Hippocampal formation (tissue), 2 donors: Measurements from ENCODE around the gene ALG14.
"Not testable (repeated sequence)": the region's sequence is repeated elsewhere in the genome, so short reads cannot be mapped to it uniquely, and the experiment has no call there.

ENCODE experiments used
- DNase-seq, 2 donors: peaks; one replicate each; lab custom pipeline; 2025; lab: John Stamatoyannopoulos, UW

ALG14 gene

GRCh38 chr1:95006681-95007080, 66.1 kb downstream of the ALG14 start:
- no peak for DNase-seq

- no peak for DNase-seq
These were observed 67.2 kb downstream of the ALG14 start for GRCh38 chr1:95005584-95005983.

DNA sequence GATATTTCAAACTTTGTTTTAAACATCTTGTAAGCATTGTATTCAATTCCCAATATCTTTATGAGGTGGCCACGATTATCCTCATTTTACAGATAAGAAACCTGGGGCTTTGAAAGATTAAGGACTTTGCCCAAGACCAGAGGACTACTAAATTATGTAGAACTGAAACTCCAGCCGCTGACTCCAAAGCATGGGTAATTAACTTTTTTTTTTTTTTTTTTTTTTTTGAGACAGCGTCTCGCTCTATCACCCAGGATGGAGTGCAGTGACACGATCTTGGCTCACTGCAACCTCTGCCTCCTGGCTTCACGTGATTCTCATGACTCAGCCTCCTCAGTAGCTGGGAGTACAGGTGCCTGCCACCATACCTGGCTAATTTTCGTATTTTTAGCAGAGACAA, 68.7 kb downstream of the ALG14 start:
- DNase-seq: no peak

GRCh38 chr1:95003433-95003738, 69.4 kb downstream of the ALG14 start:
- no peak for DNase-seq

DNA sequence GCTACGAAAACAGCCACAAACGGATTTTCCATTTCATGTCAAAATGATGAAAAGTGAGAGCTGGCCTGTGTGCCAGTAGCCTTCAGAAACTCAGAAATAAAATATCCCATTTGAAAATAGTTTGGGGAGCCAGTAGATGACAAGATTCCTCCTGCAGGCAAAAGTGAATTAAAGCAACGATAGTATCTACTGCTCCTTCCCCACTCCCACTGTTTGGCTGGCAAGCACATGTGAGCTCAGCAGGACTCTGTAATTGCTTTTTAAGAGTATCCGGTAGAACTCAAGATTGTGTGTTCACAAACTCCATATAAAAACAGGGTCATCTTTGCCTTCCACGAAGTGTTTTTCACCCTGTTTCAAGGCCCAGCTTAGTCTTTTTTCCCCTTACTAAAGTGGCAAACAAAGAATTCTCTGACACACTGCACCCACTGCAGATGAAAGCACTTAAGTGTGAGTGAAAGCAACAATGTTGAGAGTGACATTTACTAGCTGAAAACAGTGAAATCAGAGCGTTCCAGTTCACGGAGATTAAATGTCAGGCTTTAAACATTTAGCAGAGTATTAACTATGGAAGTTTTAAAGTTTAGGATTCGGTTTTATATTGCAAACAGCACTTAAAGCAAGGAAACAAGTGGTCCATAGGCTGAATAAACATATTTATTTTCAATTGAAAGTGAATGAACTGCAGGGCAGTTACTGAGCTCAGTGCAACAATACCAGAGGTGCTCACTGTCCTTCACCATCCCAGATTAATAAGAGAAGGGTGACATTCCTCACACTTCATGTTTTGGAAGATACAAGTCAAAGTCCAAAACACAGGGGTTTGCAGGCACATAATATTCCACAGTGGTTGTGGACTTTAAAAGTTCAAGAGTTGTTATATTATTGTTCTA, 70.0 kb downstream of the ALG14 start:
- no peak for DNase-seq

DNA sequence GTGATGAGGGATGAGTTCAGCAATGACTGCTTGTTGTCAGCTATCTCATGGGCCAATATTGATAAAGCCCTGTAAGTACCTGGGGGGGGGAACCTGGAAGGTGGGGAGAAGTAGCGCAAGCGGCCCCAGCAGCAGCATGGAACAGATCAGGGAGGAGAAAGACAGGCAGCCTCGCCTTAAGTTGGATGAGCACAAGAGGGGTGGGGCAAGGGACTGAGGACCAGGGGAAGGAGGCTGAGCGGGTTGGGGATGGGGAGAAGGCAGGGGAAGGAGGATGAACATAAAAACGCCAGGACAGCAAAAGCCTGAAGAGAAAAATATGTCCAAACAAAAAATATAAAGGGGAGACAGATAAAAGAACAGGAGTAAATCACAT, 70.6 kb downstream of the ALG14 start:
- DNase-seq: no peak

GRCh38 chr1:94999456-95000131, 73.2 kb downstream of the ALG14 start:
- DNase-seq: no peak

DNA sequence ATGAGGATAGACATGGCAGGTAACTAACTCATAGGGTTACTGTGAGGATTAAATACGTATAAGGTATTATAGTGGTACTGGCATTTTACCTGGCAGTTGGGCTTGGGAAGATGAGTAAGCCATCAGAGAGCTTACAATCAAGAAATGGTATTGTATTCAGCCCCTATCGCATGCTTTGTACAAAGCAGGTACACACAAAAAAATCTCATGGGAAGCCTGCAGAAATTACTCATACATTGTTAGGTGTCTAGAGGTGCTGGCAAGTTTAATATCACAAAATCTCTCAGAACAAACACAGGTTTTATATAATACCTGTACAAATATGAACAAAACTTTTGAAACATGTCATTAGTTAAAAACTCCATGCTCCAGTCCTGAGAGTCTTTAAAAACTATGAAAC, 74.0 kb downstream of the ALG14 start:
- no peak for DNase-seq

DNA sequence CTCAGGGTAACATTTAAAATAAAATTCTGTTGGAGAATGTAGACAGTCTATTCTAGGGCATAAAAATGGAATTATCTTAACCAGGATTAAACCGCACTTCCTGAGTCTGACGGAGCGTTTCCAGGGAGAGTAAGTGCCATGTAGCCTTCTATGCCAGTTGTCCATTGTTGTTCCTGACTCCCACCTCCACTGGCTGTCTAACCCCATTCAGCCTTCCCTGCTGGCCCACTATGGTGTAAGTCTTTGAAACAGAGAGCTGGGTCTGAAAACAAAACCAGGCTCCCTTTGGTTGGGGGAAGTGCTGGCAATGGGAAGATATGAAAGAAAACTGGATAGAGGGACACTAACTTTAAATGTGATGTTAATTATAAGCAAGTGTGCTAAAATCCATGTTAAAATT, 74.6 kb downstream of the ALG14 start:
- no peak for DNase-seq

GRCh38 chr1:94995536-94995935, 77.2 kb downstream of the ALG14 start:
- DNase-seq: not testable (repeated sequence)

DNA sequence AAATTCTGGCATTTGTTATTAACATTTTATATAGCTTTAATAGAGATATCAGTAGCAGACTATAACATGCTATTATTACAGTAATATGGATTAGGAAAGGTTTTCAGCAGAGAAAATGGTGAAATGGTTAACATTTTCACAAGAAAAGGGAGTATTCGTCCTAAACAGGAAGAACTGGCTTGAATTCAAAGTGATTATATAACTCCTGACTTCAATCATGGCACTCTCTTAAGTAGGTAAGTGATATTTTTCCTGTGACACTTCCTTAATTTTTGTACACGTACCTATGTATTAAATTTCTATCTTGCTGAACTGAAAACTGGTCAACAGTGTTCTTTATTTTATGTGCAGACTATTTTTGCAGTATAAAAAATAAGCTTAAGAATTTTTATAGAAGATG, 77.9 kb downstream of the ALG14 start:
- DNase-seq: no peak

GRCh38 chr1:94993931-94994645, 78.7 kb downstream of the ALG14 start:
- DNase-seq: no peak

- DNase-seq: no peak
These were observed 79.7 kb downstream of the ALG14 start for GRCh38 chr1:94992863-94993563.

- DNase-seq: no peak
These were observed 80.6 kb downstream of the ALG14 start for GRCh38 chr1:94992161-94992560.

- no peak for DNase-seq
These were observed 82.8 kb downstream of the ALG14 start for GRCh38 chr1:94989911-94990473.

DNA sequence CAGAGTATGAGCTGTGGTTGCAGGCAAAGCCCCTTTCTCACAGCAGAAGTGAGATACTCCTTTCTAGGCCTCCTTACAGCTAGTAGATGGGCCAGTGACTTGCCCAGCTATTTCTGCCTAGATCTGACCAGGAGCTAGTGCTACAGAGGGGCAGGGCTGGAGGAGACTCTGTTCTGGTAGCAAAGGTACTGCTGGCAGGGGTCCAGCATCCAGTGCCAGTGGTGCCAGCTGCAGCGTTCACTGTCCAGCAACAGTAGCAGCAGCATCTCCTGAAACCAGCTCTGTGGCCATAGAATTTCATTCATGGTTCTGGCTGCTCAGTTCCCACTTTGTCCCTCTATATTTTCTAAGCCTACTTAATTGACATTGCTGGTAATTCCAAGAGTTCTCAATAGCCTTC, 83.4 kb downstream of the ALG14 start:
- DNase-seq: no peak

DNA sequence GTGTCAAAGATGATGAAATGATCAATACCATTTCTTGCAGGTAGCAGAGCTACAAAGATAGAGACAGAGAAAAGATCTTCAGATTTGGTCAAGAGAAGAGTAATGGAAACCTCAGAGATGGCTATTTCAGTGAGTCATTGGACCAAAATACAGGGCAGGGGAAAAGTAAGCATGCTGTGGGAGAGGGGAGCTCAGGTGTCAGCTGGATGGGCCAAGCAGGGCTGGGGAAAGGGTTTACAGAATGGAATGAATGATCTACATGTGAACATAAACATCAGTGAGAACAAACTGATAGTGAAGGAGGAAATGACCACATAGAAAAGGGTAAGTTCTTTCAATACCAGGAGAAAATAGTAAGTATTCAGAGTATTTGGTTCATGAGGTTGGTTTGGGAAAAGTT, 84.4 kb downstream of the ALG14 start:
- no peak for DNase-seq

DNA sequence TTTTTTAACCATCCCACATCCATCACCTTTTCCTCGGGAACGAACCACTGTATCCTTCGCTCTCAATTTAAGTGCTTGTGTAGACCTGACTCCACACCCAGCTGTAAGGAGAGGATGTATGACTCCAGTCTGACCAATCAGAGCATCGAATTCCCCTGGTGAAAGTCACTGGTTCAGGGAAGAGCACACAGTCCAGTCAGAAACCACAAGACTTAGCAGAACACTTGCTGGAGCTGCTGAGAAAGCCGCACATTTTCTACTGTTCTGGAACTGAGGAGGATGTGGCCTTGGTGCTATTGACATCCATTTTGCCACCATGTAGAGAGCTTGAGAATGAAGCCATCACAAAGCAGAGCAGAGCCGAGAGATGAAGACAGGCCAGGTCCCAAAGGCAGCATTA, 86.0 kb downstream of the ALG14 start:
- no peak for DNase-seq

DNA sequence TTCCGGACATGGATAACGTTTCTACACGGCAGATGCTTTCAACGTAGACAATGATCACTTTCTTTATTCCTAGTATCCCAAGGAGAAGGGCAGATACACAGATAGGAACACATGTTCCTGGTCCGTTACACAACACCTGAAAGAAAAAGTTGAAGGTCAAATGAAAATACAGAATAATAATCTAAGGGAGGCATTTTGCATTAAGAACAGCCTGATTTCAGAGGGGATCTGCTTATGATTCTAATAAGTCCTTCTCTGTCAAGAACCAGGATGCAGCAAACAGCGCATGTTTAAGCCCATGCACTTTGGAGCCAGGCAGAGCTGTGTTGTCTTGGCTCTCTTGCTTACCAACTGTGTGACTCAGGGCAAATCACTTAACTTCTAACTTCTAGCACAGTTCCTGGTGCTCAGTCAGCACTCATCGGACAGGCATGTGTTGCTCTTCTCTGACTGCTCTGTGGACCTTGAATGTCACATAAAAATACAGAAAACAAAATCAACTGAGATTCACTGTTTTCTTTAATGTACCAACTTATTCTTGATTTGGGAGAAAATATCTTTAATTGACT, 89.5 kb downstream of the ALG14 start:
- no peak for DNase-seq

- DNase-seq: no peak
These were observed 90.4 kb downstream of the ALG14 start for GRCh38 chr1:94982398-94982797.

- DNase-seq: no peak
These were observed 91.2 kb downstream of the ALG14 start for GRCh38 chr1:94981575-94981973.
